ENCODE data around the gene WDR87.

The WDR87 gene

DNA sequence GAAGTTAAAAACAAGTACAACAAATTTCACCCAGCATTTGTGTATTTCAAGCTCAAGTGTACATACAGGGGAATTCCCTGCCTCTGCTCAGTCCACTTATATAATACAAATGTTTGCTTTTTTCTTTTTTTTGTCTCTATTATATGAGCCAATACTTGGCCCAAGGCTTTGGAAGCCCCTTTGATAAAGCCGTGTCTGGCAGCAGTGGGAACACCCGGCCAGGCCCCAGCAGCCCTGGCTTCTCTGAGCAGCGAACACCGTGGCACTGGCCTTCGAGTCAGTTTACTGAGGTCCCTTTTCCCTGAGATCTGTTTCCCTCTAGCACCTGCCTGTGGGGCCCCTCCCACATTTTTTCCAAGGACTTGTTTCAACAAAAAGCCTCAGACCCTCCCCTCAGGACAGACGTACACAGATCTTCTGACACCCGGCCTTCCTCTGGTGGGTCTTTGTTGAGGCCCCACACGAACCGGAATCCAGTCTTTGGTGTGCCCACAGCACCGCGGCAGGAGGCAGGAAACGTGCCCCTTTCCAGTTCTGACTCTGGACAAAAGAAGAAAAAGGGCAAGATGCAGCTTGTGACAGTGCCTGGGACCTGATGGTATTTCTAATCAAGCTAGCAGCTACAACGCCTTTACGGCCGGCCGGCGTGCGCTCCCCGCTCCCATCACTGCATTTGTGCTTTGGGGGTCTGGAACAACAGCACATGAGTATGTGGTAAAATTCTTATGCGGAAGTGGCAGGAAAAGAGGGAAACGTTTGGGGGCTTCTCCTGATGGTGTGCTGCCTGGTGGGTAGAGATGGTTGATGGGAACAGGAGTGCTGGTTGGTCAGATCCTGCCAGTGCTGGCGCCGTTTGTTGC, 14.4 kb upstream of the WDR87 start:
- no peaks in the 10 kb centered on the region for H3K9me3 Mint-ChIP-seq
- H3K4me3 Mint-ChIP-seq = no peak overlapping the region
- no peaks in the 10 kb centered on the region for H3K27me3 Mint-ChIP-seq (ENCODE audit: low read depth)
- peaks cover 7% of the 10 kb centered on the region for H3K36me3 Mint-ChIP-seq (ENCODE audit: low read depth)
- no peak overlapping the region for H3K27ac Mint-ChIP-seq
- peaks cover 2% of the 10 kb centered on the region for H3K4me1 Mint-ChIP-seq (ENCODE audit: low read depth)

DNA sequence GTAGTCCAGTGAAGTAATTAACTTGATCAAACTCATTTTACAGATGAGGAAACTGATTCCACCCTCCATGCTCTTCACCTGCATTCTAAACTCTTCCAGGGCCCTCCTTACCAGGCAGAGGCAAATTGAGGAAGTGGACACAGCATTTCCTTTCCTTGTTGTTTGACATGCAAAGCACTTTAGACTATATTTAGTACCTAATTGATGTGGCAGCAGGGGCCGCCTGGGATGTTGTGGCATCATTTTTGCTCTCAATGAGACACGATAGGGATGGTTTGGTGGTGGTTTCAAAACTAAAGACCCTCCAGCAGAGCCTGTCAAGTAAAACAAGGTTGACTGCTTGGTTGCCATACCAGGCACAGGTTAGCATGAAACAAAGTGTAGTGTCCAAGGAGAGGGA, 8.5 kb upstream of the WDR87 start:
- no peaks in the 10 kb centered on the region for H3K9me3 Mint-ChIP-seq
- no peak overlapping the region for H3K27ac Mint-ChIP-seq
- peaks cover 10% of the 10 kb centered on the region for H3K4me1 Mint-ChIP-seq (ENCODE audit: low read depth)
- H3K4me3 Mint-ChIP-seq = no peak overlapping the region
- H3K36me3 Mint-ChIP-seq (ENCODE audit: low read depth) = peaks cover 3% of the 10 kb centered on the region
- no peaks in the 10 kb centered on the region for H3K27me3 Mint-ChIP-seq (ENCODE audit: low read depth)

DNA sequence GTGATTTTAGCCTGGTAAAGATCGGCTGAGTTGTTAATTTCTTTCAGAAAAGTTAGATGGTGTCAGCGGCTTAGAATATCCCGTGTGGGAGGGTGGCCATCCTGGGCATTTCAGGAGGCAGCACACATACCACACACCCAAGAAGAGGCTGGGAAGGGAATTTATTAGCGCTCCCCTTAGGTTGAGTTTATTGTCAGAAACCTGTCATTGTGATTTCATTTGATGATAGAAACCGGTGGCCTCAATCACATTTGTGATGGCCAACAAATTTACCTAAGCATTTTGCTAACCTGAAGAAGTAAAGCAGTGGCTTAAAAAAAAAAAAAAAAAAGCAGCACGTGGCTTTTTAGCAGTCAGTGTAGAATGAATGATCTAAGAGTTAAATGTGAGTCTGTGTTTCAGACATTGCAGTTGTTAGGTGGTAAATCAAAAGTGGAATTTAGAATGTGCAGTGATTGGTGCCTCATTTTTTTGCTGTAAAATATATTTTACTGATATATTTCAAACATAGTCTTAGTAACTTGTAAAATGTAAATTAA, 3.3 kb upstream of the WDR87 start:
- peaks cover 2% of the 10 kb centered on the region for H3K36me3 Mint-ChIP-seq (ENCODE audit: low read depth)
- no peaks in the 10 kb centered on the region for H3K27me3 Mint-ChIP-seq (ENCODE audit: low read depth)
- H3K27ac Mint-ChIP-seq = no peak overlapping the region
- H3K4me1 Mint-ChIP-seq (ENCODE audit: low read depth) = peaks cover 19% of the 10 kb centered on the region
- no peaks in the 10 kb centered on the region for H3K9me3 Mint-ChIP-seq
- no peak overlapping the region for H3K4me3 Mint-ChIP-seq

DNA sequence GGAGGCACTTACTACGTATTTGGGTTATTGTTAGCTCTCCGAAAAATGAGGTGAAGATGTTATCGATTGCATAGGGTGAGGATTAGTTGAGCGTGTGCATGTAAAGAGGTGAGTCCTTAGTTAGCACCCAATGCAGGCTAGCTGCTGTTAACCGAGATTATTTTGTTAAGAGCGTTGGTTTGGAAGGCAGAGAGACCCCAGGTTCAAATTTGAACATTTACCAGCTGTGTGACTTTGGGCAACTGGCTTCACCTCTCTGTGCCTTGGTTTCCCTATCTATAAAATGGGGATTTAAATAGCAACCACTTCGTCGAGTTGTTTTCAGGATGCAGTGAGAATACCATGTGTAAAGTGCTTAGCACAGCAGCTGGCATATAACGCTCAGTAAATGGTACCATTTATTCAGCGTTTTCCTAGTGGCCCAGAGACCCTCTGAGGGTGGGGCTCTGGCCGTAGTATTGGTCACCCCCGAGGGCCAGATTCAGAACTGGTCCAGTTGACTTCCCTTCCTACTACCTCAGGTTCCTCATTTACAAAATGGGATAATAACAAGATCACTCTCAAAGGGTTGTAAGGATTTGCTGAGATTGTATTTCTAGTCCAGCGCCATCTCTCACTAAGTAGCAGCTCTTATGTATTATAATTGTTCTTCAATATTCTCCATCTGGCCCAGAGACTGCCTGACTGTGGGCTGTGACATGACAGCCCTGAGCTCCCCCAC, 1.5 kb upstream of the WDR87 start:
- Mint-ChIP-seq H3K9me3 (no peaks in the 10 kb centered on the region), H3K4me3 (peak overlapping the region; percentile 85), H3K4me1 (ENCODE audit: low read depth) (peaks cover 16% of the 10 kb centered on the region), H3K36me3 (ENCODE audit: low read depth) (peaks cover 2% of the 10 kb centered on the region), H3K27me3 (ENCODE audit: low read depth) (no peaks in the 10 kb centered on the region), H3K27ac (no peak overlapping the region)

DNA sequence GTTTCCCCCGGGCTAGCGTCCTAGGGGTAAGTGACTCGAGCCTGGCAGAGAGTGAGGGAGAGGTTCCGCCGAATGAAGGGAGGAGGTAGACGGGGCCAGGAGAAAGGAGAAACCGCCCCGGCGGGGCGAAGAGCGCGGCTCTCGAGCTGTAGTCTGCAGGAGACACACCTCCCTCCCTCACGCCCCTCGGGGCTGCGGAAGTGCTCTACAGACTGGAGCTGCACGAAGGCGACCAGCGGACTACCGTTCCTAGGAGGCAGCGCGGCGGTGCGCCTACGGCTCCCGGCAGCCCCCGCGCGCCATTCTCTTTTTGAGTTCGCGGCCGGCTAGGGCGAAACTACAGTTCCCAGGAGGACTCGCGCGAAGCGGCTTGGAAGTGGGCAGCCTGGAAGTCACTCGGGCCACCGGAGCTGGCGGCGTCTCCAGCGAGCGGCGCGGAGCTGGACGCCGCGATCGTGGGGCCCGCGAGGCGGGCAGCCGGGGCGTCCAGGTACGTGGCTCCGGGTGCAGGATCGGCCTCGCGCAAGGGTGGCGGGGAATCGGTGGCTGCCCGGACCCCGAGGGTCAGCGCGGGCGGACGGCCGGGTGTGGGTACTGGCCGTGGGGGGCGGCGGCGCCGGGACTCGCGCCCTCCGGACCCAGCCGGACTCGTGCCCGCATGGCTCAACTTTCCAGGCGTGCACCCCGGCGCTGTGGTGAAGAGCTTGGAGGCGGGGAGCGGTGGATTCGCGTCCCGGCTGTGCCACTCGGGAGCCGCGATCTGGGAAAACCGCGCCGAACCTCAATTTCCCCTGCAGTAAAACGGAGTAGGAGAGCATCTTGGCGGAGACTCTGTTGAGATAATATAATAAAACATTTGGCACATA, 708 bp upstream of the WDR87 start, which contains the start of gene SIPA1L3:
Gene SIPA1L3, plus strand, starts transcription at position 340 of the 866 bp plus-strand sequence. CDS start 174,358 bp downstream, outside the sequence.
- peaks cover 16% of the 10 kb centered on the region for H3K4me1 Mint-ChIP-seq (ENCODE audit: low read depth)
- H3K4me3 Mint-ChIP-seq = peak within 1 kb of the TSS; percentile 89

DNA sequence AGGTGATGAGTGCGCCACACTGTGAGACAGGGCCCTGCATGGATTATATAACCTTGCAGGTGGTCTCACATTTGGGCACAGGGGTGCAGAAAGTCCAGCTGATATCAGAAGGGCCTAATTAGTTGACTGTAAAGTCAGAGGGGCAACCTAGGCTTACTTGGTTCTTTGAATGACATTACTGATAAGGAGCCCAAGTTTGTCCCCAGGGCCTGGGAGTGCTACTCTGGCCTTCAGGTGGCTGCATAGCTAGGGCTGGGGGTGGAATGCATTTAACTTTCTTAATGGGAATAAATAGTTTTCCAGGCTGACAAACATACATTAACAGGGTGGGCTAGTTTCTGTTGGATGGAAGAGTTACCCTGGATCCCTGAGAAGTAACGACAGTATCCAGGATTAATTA, 3.3 kb downstream of the WDR87 start:
- Mint-ChIP-seq H3K27me3 (ENCODE audit: low read depth) (no peaks in the 10 kb centered on the region), H3K4me1 (ENCODE audit: low read depth) (peaks cover 8% of the 10 kb centered on the region), H3K9me3 (no peaks in the 10 kb centered on the region), H3K4me3 (no peak overlapping the region), H3K27ac (no peak overlapping the region), H3K36me3 (ENCODE audit: low read depth) (peaks cover 2% of the 10 kb centered on the region)

More for the DNA sequence above, 708 bp upstream of the WDR87 start, which contains the start of gene SIPA1L3:
- H3K27ac Mint-ChIP-seq = peak within 1 kb of the TSS; percentile 26
- H3K9me3 Mint-ChIP-seq = no peaks in the 10 kb centered on the region
- H3K36me3 Mint-ChIP-seq (ENCODE audit: low read depth) = peaks cover 2% of the 10 kb centered on the region
- no peaks in the 10 kb centered on the region for H3K27me3 Mint-ChIP-seq (ENCODE audit: low read depth)

DNA sequence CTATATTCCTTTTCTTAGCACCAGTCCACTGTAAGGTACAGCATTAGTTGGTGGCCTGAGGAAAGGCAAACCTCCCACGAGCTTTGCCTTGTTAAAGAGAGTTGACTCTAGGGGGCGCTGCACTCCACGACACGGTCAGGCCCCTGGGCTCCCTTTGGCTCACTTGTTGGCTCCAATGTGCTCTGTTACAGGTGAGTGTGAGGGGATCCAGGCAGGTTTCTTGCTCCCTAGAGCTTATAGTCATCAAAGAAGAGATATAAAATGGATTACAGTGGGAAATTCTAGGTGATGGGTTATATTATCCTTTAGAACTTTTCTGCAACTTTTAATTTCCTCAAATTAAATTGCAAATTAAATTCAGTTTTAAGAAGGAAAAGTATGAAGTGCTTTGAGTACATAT, 3.7 kb downstream of the WDR87 start:
- Mint-ChIP-seq H3K4me1 (ENCODE audit: low read depth) (peaks cover 5% of the 10 kb centered on the region), H3K27ac (no peak overlapping the region), H3K4me3 (no peak overlapping the region), H3K27me3 (ENCODE audit: low read depth) (no peaks in the 10 kb centered on the region), H3K36me3 (ENCODE audit: low read depth) (peaks cover 2% of the 10 kb centered on the region), H3K9me3 (no peaks in the 10 kb centered on the region)

DNA sequence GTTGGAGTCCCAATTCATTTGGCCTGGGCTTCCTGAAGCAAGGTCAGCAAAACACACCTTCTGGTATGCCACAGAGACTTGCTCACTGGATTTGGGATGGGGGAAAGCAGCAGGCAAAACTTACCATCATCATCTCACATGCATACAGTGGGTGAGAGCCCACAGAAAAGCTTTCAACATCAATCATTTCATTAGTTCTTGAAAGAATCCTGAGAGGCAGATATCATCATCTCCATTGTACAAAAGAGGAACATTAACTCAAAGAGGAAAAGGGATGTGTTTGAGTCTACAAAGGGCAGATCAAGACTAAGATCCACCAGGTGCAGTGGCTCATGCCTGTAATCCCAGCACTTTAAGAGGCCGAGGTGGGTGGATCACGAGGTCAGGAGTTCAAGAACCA, 6.4 kb downstream of the WDR87 start:
- Mint-ChIP-seq H3K27me3 (ENCODE audit: low read depth) (no peaks in the 10 kb centered on the region), H3K4me1 (ENCODE audit: low read depth) (peaks cover 2% of the 10 kb centered on the region), H3K9me3 (no peaks in the 10 kb centered on the region), H3K4me3 (no peak overlapping the region), H3K36me3 (ENCODE audit: low read depth) (no peaks in the 10 kb centered on the region), H3K27ac (no peak overlapping the region)

DNA sequence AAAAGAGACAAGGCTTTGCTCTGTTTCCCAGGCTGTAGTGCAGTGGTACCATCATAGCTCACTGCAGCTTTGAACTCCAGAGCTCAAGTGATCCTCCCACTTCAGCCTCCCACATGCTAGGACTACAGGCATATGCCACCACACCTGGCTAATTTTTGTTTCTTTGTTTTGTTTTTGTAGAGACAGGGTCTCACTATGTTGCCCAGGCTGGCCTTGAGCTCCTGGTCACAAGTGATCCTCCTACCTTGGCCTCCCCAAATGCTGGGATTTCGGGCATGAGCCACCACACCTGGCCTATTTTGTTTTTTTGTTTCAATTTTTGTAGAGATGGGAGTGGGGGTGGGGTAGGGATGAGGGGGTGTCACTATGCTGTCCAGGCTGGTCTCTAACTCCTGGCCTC, 6.9 kb downstream of the WDR87 start:
- Mint-ChIP-seq H3K9me3 (no peaks in the 10 kb centered on the region), H3K4me3 (no peak overlapping the region), H3K27me3 (ENCODE audit: low read depth) (no peaks in the 10 kb centered on the region), H3K27ac (no peak overlapping the region), H3K36me3 (ENCODE audit: low read depth) (no peaks in the 10 kb centered on the region), H3K4me1 (ENCODE audit: low read depth) (peaks cover 2% of the 10 kb centered on the region)

DNA sequence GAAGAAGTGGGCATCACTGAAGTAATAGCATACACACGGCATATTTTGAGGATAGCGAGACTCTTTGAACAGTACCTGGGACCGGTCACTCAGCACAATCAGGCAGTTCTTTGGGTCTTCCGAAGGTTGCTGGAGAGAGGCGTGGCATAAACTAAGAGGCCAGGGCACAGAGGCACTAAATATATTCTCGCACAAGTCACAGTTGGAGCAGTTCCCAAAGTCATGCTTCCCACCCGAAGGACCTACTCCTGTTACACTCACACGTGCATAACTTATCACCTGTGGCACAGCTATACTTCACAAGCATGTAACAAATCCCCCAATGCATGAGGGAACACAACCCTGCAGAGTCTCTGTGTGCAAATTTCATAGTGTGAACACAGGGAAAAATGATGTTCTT, 10.2 kb downstream of the WDR87 start:
- Mint-ChIP-seq H3K27ac (no peak overlapping the region), H3K4me1 (ENCODE audit: low read depth) (peaks cover 2% of the 10 kb centered on the region), H3K36me3 (ENCODE audit: low read depth) (no peaks in the 10 kb centered on the region), H3K9me3 (peaks cover 8% of the 10 kb centered on the region), H3K4me3 (no peak overlapping the region), H3K27me3 (ENCODE audit: low read depth) (no peaks in the 10 kb centered on the region)

DNA sequence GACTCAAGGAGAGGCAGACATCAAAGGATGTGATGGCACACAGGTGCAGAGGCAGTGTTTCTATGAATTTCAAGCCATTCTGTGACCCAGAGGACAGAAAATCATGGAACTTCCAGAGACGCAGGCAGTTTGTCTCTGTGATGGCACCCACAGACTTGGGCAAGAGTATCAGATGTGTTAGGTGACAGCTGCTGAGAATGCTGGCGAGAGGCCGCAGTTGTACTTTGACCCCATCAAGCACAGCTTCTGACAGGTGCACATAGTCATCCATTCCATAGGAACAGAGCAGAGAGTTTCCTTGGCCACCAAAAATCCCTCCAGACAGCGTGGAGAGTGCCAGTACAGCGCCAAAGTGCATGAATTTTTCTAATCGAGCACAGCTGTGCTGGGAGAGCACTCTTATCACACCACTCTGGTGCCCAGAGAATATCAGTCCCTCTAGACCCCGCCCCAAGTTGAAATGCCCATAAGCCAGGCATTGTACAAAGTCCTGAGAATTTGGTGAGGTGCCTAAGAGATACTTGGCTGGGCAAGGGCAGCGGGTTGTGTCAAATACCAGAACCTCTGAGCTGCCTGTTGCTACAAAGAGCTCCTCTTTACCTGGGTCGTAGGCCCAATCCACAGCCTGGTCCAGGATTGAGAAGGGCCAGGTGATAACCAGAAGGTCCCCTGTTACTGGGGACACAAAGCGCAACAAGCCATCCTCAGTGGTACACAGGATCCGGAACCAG, 12.4 kb downstream of the WDR87 start:
- H3K9me3 Mint-ChIP-seq = peaks cover 8% of the 10 kb centered on the region
- H3K27ac Mint-ChIP-seq = no peak overlapping the region
- peaks cover 2% of the 10 kb centered on the region for H3K4me1 Mint-ChIP-seq (ENCODE audit: low read depth)
- H3K27me3 Mint-ChIP-seq (ENCODE audit: low read depth) = no peaks in the 10 kb centered on the region
- H3K36me3 Mint-ChIP-seq (ENCODE audit: low read depth) = no peaks in the 10 kb centered on the region
- no peak overlapping the region for H3K4me3 Mint-ChIP-seq

DNA sequence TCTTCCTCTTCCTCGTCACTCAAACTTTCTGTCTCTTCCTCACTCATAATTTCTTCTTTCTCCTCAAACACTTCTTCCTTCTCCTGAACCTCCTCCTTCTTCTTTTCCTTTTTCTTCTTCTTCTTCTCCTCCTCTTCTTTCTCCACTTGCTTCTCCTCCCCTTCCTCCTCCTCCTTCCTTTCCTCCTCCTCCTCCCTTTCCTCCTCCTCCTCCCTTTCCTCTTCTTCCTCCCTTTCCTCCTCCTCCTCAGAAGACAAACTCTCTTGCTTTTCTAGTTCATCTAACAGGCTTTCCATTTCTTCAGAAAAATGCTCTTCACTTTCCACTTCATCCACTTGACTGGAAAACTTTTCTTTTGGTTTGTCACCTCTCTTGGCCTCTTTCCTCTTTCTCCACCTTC, 19.8 kb downstream of the WDR87 start:
- H3K27me3 Mint-ChIP-seq (ENCODE audit: low read depth) = no peaks in the 10 kb centered on the region
- H3K9me3 Mint-ChIP-seq = peaks cover 6% of the 10 kb centered on the region
- no peaks in the 10 kb centered on the region for H3K36me3 Mint-ChIP-seq (ENCODE audit: low read depth)
- H3K27ac Mint-ChIP-seq = no peak overlapping the region
- no peak overlapping the region for H3K4me3 Mint-ChIP-seq
- H3K4me1 Mint-ChIP-seq (ENCODE audit: low read depth) = no peaks in the 10 kb centered on the region

DNA sequence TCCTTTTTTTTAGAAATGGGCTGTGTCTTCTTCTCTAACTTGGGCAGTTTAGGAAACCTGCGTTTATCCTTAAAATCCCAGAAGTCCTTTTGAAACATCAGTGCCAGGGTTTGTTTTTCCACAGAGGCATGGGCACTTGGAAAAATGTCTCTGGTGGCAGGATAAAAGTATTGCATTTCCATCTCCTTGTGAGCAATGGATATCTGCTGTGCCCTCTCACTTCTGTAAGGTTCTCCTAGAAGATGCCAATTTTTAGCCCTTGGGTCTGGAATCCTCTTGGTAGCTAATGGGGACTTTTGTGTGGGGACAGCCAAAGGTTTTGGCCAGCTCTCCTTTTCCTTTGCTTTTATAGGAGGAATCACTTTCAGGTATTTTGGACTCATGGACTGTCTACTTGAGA, 21.0 kb downstream of the WDR87 start:
- Mint-ChIP-seq H3K27me3 (ENCODE audit: low read depth) (no peaks in the 10 kb centered on the region), H3K27ac (no peak overlapping the region), H3K36me3 (ENCODE audit: low read depth) (no peaks in the 10 kb centered on the region), H3K9me3 (peaks cover 5% of the 10 kb centered on the region), H3K4me3 (no peak overlapping the region), H3K4me1 (ENCODE audit: low read depth) (no peaks in the 10 kb centered on the region)

DNA sequence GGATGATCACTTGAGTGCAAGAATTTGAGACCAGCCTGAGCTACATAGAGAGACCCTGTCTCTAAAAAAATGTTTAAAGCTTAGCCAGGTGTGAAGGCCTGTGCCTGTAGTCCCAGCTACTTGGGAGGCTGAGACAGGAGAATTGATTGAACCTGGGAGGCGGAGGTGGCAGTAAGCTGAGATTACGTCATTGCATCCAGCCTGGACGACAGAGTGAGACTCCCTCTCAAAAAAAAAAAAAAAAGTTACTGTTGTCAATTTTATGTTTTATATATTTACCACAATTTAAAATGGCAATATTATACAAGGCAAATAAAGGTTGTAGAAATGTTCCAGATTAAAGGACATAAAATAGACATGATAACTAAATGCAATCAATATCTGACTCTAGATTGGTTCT, 29.2 kb downstream of the WDR87 start:
- Mint-ChIP-seq H3K4me1 (ENCODE audit: low read depth) (no peaks in the 10 kb centered on the region), H3K27me3 (ENCODE audit: low read depth) (no peaks in the 10 kb centered on the region), H3K4me3 (no peak overlapping the region), H3K9me3 (peaks cover 20% of the 10 kb centered on the region), H3K27ac (no peak overlapping the region), H3K36me3 (ENCODE audit: low read depth) (no peaks in the 10 kb centered on the region)
